Inflammatory macrophage treated with lipopolysaccharide for 1 hour (primary cell): ENCODE data around the gene PQBP1.

ENCODE experiments used
- DNase-seq, 2 donors: peaks; one replicate each; pipeline ENCODE4 v3.0.0-alpha.2; 2020 to 2022

PQBP1 gene

DNA sequence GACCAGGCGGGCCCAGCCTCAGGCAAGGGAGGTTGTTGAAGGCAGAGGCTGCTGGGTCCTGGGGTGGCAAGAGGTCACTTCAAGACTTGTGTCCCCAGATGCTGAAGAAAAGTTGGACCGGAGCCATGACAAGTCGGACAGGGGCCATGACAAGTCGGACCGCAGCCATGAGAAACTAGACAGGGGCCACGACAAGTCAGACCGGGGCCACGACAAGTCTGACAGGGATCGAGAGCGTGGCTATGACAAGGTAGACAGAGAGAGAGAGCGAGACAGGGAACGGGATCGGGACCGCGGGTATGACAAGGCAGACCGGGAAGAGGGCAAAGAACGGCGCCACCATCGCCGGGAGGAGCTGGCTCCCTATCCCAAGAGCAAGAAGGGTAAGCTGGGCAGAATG is 4.4 kb downstream of the PQBP1 start:
- no peak for DNase-seq

DNA sequence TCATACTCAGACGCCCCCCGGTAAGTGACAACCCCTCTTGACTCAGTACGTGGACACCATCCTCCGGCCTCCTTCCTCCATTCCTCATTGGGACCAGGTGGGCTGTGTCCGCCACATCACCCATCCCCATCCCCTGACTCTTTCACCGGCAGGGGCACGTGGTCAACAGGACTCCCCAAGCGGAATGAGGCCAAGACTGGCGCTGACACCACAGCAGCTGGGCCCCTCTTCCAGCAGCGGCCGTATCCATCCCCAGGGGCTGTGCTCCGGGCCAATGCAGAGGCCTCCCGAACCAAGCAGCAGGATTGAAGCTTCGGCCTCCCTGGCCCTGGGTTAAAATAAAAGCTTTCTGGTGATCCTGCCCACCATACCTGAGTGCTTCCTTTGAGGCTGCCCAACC is 5.0 kb downstream of the PQBP1 start:
- no peak for DNase-seq

DNA sequence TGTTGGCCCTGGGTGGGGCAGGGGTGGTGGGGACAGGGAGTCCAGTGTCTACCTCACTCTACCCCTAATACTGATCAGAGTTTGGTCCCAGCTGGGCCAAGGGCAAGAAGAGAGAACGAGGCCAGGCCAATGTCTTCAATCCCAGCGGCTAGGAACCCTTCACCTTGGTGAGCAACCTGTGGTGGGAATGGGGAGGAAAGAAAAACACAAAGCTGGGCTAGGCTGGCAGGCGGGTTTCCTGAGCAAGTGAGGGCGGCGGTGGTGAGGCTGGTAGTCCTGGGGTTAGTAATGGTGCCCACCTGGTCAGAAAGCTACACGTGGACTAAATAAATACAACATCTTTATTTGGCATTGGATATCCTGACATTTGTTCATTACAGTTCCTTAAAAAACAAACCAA is 5.6 kb downstream of the PQBP1 start:
- DNase-seq = no peak

DNA sequence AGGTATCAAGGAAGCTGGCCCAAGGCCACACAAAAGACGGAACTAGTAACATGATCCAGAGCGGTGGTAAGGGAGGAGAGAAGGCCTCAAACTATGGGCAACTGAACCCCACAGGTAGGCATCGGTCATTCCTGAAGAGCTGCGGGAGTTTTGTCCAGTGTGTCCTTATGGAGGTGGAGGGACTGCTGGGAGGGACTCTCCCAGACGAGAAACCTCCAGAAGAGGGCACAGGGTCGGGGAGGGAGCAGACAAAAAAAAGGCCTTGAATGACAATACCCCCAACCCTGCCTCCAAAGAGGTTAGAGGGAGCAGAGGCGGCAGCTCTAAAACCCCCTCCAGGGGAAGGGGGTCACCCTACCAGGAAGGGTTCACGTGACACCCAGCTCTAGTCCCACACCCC is 6.5 kb downstream of the PQBP1 start:
- no peak for DNase-seq

DNA sequence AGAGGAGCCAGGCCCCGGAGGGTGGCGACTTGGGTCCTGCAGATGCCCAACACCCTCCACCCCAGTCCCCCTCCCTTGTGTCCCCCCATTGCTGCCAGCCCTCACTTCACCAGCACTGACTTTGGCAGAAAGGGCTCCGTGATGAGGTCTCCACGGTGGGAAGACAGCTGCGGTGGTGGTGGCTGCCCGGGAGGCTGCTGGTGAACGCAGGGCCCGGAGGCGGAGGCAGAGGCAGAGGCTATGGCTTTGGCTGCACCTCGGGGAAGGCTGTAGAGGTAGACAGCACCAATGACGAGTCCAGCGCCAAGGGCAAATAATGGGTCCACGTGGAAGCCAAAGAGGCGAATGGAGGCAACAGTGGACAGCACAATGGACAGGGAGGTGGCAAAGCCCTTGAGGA is 6.9 kb downstream of the PQBP1 start:
- no peak for DNase-seq

DNA sequence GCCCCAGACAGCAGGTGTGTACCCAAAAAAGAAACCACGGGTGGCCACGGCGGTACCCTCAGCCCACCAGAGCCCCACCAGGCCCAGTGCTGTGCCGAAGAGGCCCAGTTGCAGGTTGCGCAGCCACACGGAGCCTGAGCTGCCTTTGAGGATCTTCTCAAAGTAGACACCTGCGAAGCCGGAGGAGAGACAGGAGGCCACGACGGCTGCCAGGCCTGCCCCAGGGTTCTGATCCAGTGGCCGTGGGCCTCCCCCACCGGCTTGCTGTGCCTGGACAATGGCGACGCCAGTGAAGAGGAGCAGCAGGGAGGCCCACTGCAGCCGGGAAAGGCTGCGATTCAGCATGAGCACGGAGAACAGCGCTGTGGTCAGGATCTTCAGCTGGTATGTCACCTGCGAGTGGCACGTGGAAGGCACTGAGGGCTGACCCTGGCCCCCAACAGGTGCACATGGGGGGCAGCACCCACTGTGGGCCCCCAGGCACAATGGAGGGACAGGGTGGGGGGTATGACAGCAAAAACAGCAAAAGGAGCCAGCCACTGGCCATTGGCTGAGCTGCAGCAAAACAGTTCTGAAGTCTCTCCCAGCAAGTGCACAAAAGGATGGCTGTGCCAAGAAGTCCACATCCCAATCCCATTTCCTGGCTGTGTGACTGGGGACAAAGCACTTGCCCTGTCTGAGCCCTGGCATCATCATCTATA is 7.5 kb downstream of the PQBP1 start:
- no peak for DNase-seq

DNA sequence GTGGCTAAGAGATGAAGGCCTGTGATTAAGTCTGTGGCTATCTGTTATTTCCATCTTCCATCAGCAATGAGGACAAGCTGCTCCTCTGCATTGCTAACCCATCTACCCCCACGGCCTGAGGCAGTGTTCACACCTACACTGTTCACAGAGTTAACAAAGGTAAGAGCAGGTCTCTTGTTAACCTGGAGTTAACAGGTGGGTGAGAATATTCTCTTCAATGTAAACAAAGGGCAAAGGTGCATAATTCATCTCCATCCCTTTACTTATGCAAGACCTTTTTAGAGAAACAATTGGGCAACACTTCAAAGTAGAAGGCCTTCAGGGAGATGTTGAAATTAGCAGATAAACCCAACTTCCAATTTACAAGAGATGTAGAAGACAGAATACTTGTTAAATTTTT is 10.9 kb downstream of the PQBP1 start:
- no peak for DNase-seq

DNA sequence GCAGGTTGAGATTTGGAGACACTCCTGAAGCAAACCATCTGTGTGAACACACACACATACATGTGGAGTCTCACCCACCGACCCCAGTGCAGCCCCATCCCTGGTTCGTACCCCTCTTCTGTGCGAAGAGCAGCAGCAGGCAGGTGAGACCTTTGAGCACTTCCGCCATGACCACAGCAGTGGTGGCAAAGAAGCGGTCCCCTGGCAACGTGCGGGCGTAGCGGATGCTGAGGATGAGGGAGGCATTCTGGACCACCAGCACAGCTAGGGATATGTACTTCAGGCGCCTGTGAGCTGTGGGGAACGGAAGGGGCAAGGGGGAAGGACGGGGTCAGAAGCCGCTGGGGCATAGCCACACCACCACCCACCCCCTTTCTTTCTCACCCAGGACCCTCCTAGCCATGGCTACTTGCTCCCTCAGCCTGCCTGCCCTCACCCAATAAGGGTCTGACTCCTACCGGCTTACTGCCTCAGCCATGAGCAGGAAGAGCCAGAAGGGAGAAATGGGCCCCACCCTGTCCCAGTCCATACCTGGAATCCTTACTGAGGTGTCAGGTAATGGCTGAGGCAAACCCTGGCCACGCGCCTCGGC is 12.1 kb downstream of the PQBP1 start:
- no peak for DNase-seq

DNA sequence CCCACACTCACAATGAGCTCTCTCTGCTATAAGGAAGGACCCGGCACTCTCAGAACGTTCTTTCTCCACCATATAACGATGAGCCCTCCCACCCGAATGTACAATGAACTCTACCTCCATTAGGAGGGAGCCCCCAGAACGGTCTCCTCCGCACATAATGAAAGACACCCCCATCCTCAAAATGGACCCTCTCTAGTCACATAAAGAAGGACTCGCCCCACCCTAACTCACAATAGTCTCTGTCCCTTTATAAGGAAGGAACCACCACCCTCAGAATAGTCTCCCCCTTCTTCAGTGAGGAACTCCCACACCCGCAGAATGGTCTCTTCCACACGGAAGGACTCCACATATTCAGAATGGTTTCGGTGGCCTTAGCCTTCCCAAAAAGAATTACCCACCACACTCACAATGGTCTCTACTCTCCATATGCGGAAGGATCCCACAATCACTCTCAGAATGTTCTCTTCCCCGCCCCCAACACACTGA is 13.2 kb downstream of the PQBP1 start:
- DNase-seq = peak; percentile 22 to 47

DNA sequence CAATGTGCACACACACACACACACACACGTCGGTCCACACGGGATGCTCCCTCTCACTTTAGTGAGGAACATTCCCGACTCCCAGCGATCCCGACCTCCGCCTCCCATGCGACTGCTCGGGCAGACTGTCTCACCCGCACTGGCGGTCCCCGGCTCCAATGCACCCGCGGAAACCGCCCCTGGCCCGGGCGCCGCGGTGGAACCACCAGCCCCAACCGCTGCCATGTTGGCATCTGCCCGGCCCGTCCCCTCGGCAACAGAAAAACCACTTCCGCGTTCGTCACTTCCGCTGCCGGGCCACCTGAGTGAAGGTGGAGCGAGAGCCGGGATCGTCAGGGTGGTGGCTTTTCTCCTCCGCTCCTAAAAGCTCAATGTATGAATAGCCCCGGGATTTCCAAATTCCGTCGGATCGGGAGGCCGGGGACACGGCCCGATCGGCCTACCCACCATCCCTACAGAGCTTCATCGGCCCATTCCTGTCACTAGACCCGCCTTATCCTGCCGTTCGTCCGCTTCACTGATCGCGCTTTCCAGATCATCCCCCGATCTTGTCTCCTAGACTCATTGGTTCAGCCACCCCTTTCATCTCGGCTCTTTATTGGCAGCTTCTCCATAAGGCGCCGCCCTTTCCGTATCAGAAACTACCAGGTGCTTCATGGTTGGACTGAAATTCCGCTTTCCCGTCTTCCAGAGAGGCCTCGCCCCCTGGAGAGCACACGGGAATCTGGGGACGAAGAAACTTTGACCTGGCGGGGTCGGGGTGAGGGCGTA is 13.9 kb downstream of the PQBP1 start, which contains the start of gene SLC35A2:
Gene SLC35A2, minus strand, starts transcription at position 235 of the 771 bp plus-strand sequence. Its CDS starts 10 bp downstream, at position 225.
- DNase-seq = peak; percentile 59 to 62

DNA sequence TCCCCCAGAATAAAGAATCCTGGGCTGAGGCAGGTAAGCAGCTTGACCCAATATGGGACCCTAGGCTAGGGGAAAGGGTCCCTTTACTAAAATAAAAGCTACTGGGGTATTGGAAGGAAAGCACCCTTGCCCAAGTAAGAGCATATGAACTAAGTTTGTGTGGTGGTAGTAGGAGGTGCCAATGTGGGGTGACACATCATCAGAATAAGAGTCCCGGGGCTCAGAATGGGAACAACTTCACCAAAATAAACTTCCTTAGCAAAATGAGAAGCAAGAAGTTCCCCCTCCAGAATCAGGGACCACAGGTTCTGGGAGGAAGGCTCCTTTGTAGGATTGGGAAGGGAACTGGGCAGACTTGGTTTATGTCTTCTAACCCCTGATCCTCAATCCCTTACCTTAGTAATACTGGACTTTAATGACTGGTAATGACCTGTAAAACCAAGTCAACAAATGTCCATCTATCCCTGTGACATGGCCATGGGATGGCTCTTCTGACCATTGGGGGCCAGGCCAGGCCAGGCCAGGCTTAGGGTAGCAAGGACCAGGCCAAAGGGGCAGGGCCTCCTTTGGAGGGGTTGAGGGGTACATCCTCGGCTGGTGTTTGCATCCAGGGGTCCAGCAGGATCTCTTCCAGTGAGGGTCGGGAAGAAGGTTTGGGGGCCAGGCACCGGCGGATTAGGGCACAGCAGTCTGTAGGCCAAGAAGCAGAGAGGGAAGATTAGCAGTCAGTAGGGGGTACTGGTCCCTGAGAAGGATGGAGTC is 16.1 kb downstream of the PQBP1 start:
- DNase-seq = peak in 1 of 2 donors; percentile 42

DNA sequence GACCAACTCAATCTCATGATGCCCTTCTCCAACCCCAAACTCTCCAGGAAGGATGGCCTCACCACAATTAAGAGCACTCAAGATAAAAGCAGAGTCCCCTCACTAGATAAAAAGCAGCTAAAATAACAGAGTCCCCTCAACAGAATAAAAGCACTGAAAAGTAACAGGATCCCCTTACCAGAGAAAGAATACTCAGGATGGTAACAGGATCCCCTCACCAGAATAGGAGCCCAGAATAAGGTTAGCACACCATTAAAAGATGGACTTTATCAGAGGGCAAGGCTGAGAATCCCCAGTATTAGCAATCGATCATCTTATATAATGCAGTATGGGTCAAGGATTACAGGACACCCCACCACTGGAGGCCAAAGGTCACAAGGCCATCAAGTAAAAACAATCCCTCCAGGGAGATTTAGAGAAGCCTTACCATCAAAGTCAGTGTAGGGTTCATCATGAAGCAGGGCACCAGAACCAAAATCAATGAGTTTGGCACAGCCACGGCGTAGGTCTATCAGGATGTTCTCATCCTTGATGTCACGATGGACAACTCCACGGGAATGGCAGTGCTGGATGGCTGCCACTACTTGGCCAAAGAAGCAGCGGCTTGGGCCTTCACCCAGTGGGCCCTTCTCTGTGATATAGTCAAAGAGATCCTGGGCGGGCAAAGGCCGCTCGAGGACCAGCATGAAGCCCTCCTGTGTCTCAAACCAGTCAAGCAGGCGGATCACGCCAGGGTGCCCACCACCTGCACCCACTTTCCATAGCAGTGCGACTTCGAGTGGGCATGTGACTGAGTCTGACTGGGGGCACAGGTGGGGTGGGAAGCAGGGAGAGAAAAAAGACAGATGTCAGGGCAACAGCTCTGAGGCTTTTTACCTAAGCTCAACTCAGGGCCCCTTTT is 17.1 kb downstream of the PQBP1 start:
- DNase-seq = no peak

DNA sequence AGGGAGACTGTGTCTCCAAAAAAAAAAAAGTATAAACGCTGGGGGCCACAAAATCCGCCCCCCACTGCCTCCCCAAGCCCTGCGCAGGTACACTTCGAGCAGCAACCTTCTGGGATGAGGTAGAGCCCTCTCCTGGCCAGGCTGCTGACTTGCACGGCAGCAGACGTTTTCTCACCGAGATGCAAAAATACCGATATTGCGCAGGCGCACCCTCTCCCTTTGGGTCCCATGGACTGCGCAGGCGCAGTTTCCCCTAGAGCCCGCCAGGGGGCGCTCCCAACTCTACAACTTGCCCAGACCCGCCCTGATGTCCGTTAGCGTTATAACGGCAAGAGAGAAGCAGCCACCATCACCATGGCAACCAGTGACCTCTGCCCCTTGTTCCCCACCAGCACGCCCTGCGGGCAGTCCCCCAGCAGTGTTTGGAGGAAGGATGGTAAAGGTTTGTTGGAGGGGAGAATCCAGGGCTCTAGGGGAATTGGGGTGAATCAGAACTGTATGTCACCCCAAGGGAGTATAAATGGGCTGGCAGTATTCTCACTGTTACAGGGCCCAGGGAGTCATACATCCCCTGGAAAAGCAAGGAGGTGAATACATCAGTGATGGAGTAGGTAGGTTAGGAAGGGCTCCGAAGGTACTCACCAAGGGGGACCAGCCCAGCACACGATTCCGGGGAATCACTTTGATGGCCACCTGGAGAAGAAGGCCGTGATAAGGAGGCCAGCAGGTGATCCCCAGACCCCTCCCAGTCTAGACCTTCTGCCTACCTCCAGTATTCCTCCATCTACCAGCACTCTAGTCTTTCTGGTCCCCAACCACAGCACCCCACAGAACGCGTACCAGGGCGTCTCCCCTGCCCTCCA is 19.6 kb downstream of the PQBP1 start:
- DNase-seq = peak; percentile 86 to 93

DNA sequence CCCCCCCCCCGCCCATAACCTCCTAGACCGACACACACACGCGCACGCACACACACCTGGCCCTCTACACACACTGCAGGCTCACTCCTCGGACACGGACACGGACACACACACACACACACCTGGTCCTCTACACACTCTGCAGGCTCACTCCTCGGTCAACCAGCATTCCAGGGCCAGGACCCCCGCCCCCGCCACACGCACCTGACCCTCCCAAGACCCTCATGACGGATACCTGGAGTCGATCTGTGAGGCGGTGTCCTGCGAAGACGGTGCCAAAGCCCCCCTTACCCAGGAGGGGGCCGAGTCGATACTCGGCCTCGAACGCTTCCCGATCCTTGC is 20.5 kb downstream of the PQBP1 start:
- no peak for DNase-seq

DNA sequence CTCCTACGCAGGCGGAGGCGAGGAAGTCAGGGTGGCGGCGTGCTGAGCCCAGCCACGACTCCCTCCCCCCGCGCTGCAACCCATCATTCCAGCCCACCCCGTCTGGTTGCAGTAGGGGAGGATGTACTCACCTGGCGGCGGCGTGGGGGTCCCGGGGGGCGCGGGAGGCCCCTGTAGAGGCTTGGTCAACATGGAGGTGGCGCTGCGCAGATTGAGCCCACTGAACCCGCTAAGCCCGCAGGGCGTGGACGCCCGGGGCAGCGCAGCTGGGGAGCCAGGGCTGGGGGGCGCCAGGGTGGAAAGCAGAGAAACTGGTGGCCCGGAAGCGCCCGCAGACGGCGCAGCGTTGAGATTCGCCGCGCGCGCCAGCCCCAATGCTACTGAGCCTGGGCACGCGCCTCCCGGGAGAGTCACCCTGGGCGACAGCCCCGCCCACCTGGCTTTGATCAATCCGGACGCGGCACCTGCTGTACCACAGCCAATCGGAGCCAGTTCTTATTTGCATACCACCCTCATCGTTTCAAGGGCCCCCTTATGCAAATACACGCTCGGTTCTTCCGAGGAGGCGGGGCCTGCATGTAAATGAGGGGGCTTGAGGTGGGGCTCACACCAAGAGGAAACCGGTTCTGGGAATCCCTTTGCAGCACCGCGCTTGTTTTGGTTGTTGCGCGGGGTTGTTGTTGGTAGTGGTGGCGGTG is 21.1 kb downstream of the PQBP1 start, which contains the start of gene PIM2:
Gene PIM2, minus strand, starts transcription at position 382 of the 698 bp plus-strand sequence. Its CDS starts 190 bp downstream, at position 192.
- DNase-seq = peak; percentile 85 to 91

DNA sequence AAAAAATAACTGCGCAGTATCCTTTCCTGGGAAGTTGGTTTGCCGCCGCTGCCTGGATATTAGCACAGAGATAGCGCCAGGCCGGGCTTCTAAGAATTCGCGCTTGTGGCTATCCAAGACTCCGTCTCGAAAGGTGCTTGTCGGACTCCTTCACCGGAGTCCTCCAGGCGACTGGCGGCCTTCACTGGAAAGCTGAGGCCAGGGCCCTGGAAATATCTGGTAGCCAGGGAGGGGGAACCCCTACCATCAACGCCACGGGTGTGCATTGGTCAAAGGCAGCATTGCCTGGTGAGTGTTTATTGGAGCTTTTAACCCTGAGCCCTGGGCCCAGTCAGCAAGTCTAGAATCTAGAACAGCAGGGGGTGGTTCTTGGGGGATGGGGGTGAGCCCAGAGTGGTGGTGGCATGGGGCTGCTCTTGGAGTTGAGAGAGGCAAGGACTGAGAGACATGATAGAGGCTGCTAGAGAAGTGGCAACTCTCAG is 21.7 kb downstream of the PQBP1 start:
- DNase-seq = peak in 1 of 2 donors; percentile 21

DNA sequence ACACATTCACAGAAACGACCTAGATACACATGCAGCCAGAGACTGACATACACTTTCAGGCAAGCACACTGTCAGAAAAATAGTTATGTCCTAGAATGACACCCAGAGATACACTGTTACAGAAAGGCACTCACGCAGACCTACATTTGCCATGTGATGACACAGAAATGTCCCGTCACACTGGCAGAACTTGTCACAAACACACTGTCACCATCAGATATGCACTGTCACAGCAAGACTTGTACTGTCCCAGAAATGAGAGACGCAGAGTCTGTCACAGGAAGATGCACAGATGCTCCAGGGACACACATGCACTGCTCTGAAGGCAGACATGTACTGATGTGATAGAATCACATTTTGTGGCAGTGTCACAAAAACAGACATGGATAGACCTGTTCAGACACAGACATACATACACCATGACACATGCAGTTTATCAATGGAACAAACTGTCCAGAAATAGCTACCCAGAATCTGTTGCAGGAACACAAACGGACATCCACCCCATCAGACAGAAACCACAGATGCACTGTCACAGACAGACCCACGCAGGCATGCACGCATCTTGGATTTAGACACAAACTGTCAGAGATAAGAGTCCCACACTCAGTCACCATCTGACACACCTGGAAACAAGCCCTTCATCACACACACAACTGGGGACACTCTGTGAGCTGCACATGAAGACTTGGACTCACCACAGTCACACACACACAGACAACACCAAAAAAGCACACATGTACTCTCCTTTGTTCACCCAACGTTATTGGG is 22.4 kb downstream of the PQBP1 start:
- DNase-seq = no peak

DNA sequence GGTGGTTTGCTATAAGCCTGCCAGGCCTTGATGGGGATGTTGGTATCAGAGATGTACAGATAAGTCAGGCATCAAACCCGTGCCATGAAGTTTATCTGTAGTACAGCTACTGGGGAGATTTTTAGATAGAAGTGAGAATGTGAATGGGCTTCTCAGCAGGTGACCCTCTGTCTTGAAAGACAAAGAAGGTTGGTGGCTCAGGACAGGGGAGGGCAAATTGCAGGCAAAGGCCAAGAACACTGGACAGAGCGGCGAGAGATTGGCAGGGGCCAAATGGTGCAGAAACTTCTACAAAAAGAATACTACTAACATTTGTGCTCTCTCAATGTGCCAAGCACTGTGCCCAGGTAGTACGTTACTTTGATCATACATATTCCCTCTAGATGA is 23.0 kb downstream of the PQBP1 start:
- no peak for DNase-seq

DNA sequence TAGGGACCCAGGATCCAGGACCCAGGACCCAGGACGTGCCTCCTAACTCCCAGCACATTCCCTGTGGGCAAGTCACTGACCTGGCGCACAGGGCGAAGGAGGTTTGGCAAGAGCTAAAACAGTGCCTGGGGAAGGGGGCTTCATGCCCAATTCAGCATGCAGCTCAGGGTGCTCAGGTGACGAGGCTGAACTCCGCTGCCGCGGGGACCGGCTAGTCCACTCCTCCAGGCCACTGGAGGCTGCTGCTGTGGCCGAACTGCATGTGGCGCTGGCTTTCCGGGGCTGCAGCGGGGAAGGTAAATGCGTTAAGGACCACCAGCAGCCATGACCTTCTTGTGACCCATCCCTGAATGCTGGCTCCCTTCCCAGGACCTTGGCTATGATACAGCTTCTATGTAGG is 26.0 kb downstream of the PQBP1 start:
- DNase-seq = no peak
